ENCODE results near the gene TBL3.
A peak's percentile ranks its signal among the peaks of the same experiment; 100 is the strongest.

The TBL3 gene

GRCh38 chr16:1941162-1942046 is 30.4 kb upstream of the TBL3 start:
- no peak for DNase-seq
- peaks cover 45% of the 10 kb centered on the region for H3K4me1 Mint-ChIP-seq
- TF ChIP-seq, protein P1, sequence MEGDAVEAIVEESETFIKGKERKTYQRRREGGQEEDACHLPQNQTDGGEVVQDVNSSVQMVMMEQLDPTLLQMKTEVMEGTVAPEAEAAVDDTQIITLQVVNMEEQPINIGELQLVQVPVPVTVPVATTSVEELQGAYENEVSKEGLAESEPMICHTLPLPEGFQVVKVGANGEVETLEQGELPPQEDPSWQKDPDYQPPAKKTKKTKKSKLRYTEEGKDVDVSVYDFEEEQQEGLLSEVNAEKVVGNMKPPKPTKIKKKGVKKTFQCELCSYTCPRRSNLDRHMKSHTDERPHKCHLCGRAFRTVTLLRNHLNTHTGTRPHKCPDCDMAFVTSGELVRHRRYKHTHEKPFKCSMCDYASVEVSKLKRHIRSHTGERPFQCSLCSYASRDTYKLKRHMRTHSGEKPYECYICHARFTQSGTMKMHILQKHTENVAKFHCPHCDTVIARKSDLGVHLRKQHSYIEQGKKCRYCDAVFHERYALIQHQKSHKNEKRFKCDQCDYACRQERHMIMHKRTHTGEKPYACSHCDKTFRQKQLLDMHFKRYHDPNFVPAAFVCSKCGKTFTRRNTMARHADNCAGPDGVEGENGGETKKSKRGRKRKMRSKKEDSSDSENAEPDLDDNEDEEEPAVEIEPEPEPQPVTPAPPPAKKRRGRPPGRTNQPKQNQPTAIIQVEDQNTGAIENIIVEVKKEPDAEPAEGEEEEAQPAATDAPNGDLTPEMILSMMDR (IDR thresholded peaks at IDR 0.05) = no peak
- H3K27ac Mint-ChIP-seq = peak overlapping the region; percentile 92
- H3K36me3 Mint-ChIP-seq (ENCODE audit: low read depth) = peaks cover 6% of the 10 kb centered on the region
- peaks cover 7% of the 10 kb centered on the region for H3K27me3 Mint-ChIP-seq (ENCODE audit: low read depth, poor library complexity)
- H3K9me3 Mint-ChIP-seq = peaks cover 6% of the 10 kb centered on the region
- peak overlapping the region; percentile 92 for H3K4me3 Mint-ChIP-seq

- H3K27ac Mint-ChIP-seq = no peak overlapping the region
- H3K36me3 Mint-ChIP-seq (ENCODE audit: low read depth) = peaks cover under 1% of the 10 kb centered on the region
- H3K4me1 Mint-ChIP-seq = peaks cover 41% of the 10 kb centered on the region
- H3K9me3 Mint-ChIP-seq = peaks cover 6% of the 10 kb centered on the region
- no peak for DNase-seq
- H3K4me3 Mint-ChIP-seq = peak overlapping the region; percentile 92
- TF ChIP-seq, protein P1 (IDR thresholded peaks at IDR 0.05) = no peak
- H3K27me3 Mint-ChIP-seq (ENCODE audit: low read depth, poor library complexity) = peaks cover 7% of the 10 kb centered on the region
These were observed 29.6 kb upstream of the TBL3 start for GRCh38 chr16:1942047-1942809.

DNA sequence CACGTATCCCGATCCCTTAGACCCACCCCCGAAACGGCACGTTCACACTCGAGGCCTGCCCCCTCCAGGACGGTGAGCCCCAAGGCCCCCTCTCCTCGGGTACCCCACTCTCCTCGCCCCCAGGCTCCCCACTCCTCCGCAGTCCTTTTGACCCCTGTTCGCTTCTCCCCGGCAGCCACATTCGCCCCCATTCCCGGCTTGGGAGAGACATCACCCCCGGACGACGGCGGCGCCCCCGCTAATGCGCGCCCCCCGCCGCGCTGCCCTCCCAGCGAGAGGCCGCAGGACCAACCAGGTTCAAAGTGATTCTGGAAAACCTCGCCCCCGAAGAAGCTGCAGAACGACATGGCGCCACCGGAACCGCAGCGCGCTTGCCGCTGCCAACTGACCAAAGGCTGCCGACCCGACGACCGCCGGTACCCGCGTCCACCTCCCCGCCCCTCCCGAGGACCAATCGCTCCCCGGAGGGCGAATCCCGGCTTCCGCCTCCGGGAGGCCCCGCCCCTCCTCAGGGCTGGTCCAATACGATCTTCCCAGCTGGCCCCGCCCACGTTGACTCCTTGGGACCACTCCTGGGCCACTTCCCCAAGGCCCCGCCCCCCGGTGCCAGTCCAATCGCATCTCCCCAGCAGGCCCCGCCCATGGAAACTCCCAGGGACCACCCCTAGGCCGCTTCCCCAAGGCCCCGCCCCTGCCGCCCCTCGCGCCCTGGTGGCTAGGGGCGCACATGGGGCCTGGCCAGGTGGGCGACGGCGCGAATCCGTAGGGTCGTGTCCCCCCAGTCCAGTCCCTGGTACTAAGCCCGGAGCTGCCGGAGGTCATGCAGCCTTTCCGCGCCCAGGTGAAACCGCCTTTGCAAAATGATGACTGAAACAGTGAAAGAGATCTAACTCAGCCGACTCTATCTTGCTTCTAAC is 28.8 kb upstream of the TBL3 start, which contains the start of gene MSRB1:
Gene MSRB1, minus strand, starts transcription at position 390 of the 917 bp plus-strand sequence. Its CDS starts 43 bp downstream, at position 347.
- no peaks in the 10 kb centered on the region for H3K36me3 Mint-ChIP-seq (ENCODE audit: low read depth)
- H3K27ac Mint-ChIP-seq = no peak within 1 kb of the TSS
- peaks cover 46% of the 10 kb centered on the region for H3K4me1 Mint-ChIP-seq
- peak within 1 kb of the TSS; percentile 92 for H3K4me3 Mint-ChIP-seq
- TF ChIP-seq, protein P1 (IDR thresholded peaks at IDR 0.05) = no peak
- peaks cover 11% of the 10 kb centered on the region for H3K27me3 Mint-ChIP-seq (ENCODE audit: low read depth, poor library complexity)
- H3K9me3 Mint-ChIP-seq = peaks cover 6% of the 10 kb centered on the region
- peak; percentile 100 for DNase-seq

- Mint-ChIP-seq H3K36me3 (ENCODE audit: low read depth) (no peaks in the 10 kb centered on the region), H3K4me1 (peaks cover 34% of the 10 kb centered on the region), H3K27me3 (ENCODE audit: low read depth, poor library complexity) (peaks cover 11% of the 10 kb centered on the region), H3K27ac (no peak overlapping the region), H3K4me3 (no peak overlapping the region), H3K9me3 (peaks cover 6% of the 10 kb centered on the region)
- no peak for DNase-seq
- TF ChIP-seq, protein P1 (IDR thresholded peaks at IDR 0.05) = no peak
These were observed 27.1 kb upstream of the TBL3 start for GRCh38 chr16:1944612-1945199.

Measured in nephron progenitor cell (in vitro differentiated cells).